ENCODE data around the gene RNF145.
"Not testable (repeated sequence)": the region's sequence is repeated elsewhere in the genome, so short reads cannot be mapped to it uniquely, and the experiment has no call there.

RNF145 gene

GRCh38 chr5:159157552-159157951 is 51.8 kb downstream of the RNF145 start:
- DNase-seq (ENCODE audit: low read depth in 3 of 3): no peak

- peak in 1 of 3 experiments; percentile 9 for DNase-seq (ENCODE audit: low read depth in 3 of 3)
Observed at GRCh38 chr5:159156426-159157238, 52.7 kb downstream of the RNF145 start.

GRCh38 chr5:159155960-159156359 is 53.4 kb downstream of the RNF145 start:
- DNase-seq (ENCODE audit: low read depth in 3 of 3): no peak

GRCh38 chr5:159152876-159153275 is 56.5 kb downstream of the RNF145 start:
- DNase-seq (ENCODE audit: low read depth in 3 of 3): no peak

GRCh38 chr5:159149085-159149484 is 60.3 kb downstream of the RNF145 start:
- no peak for DNase-seq (ENCODE audit: low read depth in 3 of 3)

- no peak for DNase-seq (ENCODE audit: low read depth in 3 of 3)
Observed at GRCh38 chr5:159147976-159148375, 61.4 kb downstream of the RNF145 start.

GRCh38 chr5:159146839-159147238 is 62.5 kb downstream of the RNF145 start:
- no peak for DNase-seq (ENCODE audit: low read depth in 3 of 3)

GRCh38 chr5:159145160-159145559 is 64.2 kb downstream of the RNF145 start:
- DNase-seq (ENCODE audit: low read depth in 3 of 3): not testable (repeated sequence)

GRCh38 chr5:159139802-159140201 is 69.6 kb downstream of the RNF145 start:
- no peak for DNase-seq (ENCODE audit: low read depth in 3 of 3)

- no peak for DNase-seq (ENCODE audit: low read depth in 3 of 3)
Observed at GRCh38 chr5:159135896-159136531, 73.3 kb downstream of the RNF145 start.

GRCh38 chr5:159133041-159133741 is 76.2 kb downstream of the RNF145 start:
- DNase-seq (ENCODE audit: low read depth in 3 of 3): no peak

- DNase-seq (ENCODE audit: low read depth in 3 of 3): no peak
Observed at GRCh38 chr5:159132429-159133040, 76.8 kb downstream of the RNF145 start.

- DNase-seq (ENCODE audit: low read depth in 3 of 3): no peak
Observed at GRCh38 chr5:159131951-159132350, 77.4 kb downstream of the RNF145 start.

GRCh38 chr5:159130871-159131270 is 78.5 kb downstream of the RNF145 start:
- DNase-seq (ENCODE audit: low read depth in 3 of 3): no peak

- DNase-seq (ENCODE audit: low read depth in 3 of 3): no peak
Observed at GRCh38 chr5:159128070-159128541, 81.2 kb downstream of the RNF145 start.

- DNase-seq (ENCODE audit: low read depth in 3 of 3): no peak
Observed at GRCh38 chr5:159123700-159124099, 85.7 kb downstream of the RNF145 start.

GRCh38 chr5:159123189-159123588 is 86.2 kb downstream of the RNF145 start:
- no peak for DNase-seq (ENCODE audit: low read depth in 3 of 3)

GRCh38 chr5:159121061-159121460 is 88.3 kb downstream of the RNF145 start:
- no peak for DNase-seq (ENCODE audit: low read depth in 3 of 3)

GRCh38 chr5:159120446-159120845 is 88.9 kb downstream of the RNF145 start:
- DNase-seq (ENCODE audit: low read depth in 3 of 3): no peak

GRCh38 chr5:159119842-159120241 is 89.5 kb downstream of the RNF145 start:
- not testable (repeated sequence) for DNase-seq (ENCODE audit: low read depth in 3 of 3)

GRCh38 chr5:159118958-159119659 is 90.2 kb downstream of the RNF145 start:
- not testable (repeated sequence) for DNase-seq (ENCODE audit: low read depth in 3 of 3)

Measured in stimulated activated CD4-positive, alpha-beta T cell treated with anti-CD3 and anti-CD28 coated beads, TNF-alpha, amount 100 ng/mL, for 4 hours (primary cell).